ENCODE data around the gene SYTL3.

SYTL3 gene

GRCh38 chr6:158725704-158726103 lies 75.8 kb downstream of the SYTL3 start:
- no peak for TF ChIP-seq CTCF (IDR thresholded peaks at IDR 0.05)

- no peak for TF ChIP-seq CTCF (IDR thresholded peaks at IDR 0.05)
Observed at GRCh38 chr6:158729906-158730540, 80.2 kb downstream of the SYTL3 start.

- no peak for TF ChIP-seq CTCF (IDR thresholded peaks at IDR 0.05)
Observed at GRCh38 chr6:158730541-158730907, 80.7 kb downstream of the SYTL3 start.

- TF ChIP-seq CTCF (IDR thresholded peaks at IDR 0.05) = no peak
Observed at GRCh38 chr6:158735009-158735408, 85.2 kb downstream of the SYTL3 start.

GRCh38 chr6:158737082-158737709 lies 87.3 kb downstream of the SYTL3 start:
- no peak for TF ChIP-seq CTCF (IDR thresholded peaks at IDR 0.05)

GRCh38 chr6:158737710-158738615 lies 88.1 kb downstream of the SYTL3 start:
- TF ChIP-seq CTCF (IDR thresholded peaks at IDR 0.05) = no peak

GRCh38 chr6:158739673-158740072 lies 89.8 kb downstream of the SYTL3 start:
- no peak for TF ChIP-seq CTCF (IDR thresholded peaks at IDR 0.05)
